ENCODE measurements around the gene NEUROD4.
"Not testable (repeated sequence)": the region's sequence is repeated elsewhere in the genome, so short reads cannot be mapped to it uniquely, and the experiment has no call there.

The NEUROD4 gene

GRCh38 chr12:55019784-55020183 is at the start of gene NEUROD4:
Gene NEUROD4, plus strand, starts transcription at chr12:55019974. Its CDS starts 6,466 bp downstream, at chr12:55026440.
- DNase-seq, result no peak

- no peak for DNase-seq
Observed at GRCh38 chr12:54970741-54971140, 49.0 kb upstream of the NEUROD4 start.

GRCh38 chr12:54973556-54973955 is 46.2 kb upstream of the NEUROD4 start:
- no peak for DNase-seq

GRCh38 chr12:54974279-54974678 is 45.5 kb upstream of the NEUROD4 start:
- DNase-seq, result no peak

- DNase-seq, result no peak
Observed at GRCh38 chr12:54975272-54975671, 44.5 kb upstream of the NEUROD4 start.

GRCh38 chr12:54975875-54976274 is 43.9 kb upstream of the NEUROD4 start:
- DNase-seq, result no peak

GRCh38 chr12:54977155-54977554 is 42.6 kb upstream of the NEUROD4 start:
- no peak for DNase-seq

GRCh38 chr12:54977857-54978256 is 41.9 kb upstream of the NEUROD4 start:
- no peak for DNase-seq

GRCh38 chr12:54980341-54980740 is 39.4 kb upstream of the NEUROD4 start:
- DNase-seq, result no peak

- DNase-seq, result no peak
Observed at GRCh38 chr12:54981796-54982195, 38.0 kb upstream of the NEUROD4 start.

- DNase-seq, result no peak
Observed at GRCh38 chr12:54983536-54984101, 36.2 kb upstream of the NEUROD4 start.

GRCh38 chr12:54984658-54985376 is 35.0 kb upstream of the NEUROD4 start, which contains the start of gene TESPA1:
Gene TESPA1, minus strand, starts transcription at chr12:54984762. Its CDS starts 10,200 bp downstream, at chr12:54974562.
- DNase-seq, result no peak

GRCh38 chr12:54986773-54987172 is 33.0 kb upstream of the NEUROD4 start:
- not testable (repeated sequence) for DNase-seq

- no peak for DNase-seq
Observed at GRCh38 chr12:54987611-54988231, 32.1 kb upstream of the NEUROD4 start.

GRCh38 chr12:54988402-54989054 is 31.2 kb upstream of the NEUROD4 start:
- peak; percentile 84 for DNase-seq

GRCh38 chr12:54989829-54990228 is 29.9 kb upstream of the NEUROD4 start:
- DNase-seq, result no peak

GRCh38 chr12:54991161-54991990 is 28.4 kb upstream of the NEUROD4 start:
- no peak for DNase-seq

- DNase-seq, result no peak
Observed at GRCh38 chr12:54991991-54992375, 27.8 kb upstream of the NEUROD4 start.

- peak; percentile 76 for DNase-seq
Observed at GRCh38 chr12:54993181-54993835, 26.5 kb upstream of the NEUROD4 start.

- DNase-seq, result no peak
Observed at GRCh38 chr12:54996205-54996604, 23.6 kb upstream of the NEUROD4 start.

- DNase-seq, result no peak
Observed at GRCh38 chr12:54997929-54998522, 21.7 kb upstream of the NEUROD4 start.

All from NCI-H2171 (cell line).